Stimulated activated naive B cell treated with anti-CD40 and anti-IgM and Interleukin-4, amounts not matched to agents 10 μg/mL and 1 μg/mL and 100 μg/mL, for 72 hours (primary cell): Measurements from ENCODE around the gene UBASH3B.

Experiments used
- ATAC-seq, 2 donors: fragments of 150-1000 bp; cut with Tn5 transposase; replicated peaks; 2 replicates each; pipeline ENCODE4 v1.10.0; 2021; ENCODE audit warnings: moderate library complexity in 1 of 2
- DNase-seq: peaks from one replicate; pipeline ENCODE4 v3.0.0; 2021
- H3K27ac Mint-ChIP-seq: one replicate; pipeline ENCODE4 v1.8.0; 2022; ENCODE audit warnings: mild to moderate bottlenecking, mixed read lengths
- H3K27me3 Mint-ChIP-seq, 2 donors: one replicate each; pipeline ENCODE4 v1.8.0; 2022; ENCODE audit warnings: mixed read lengths in 2 of 2
- H3K36me3 Mint-ChIP-seq, 2 donors: one replicate each; pipeline ENCODE4 v1.8.0; 2022; ENCODE audit warnings: mixed read lengths in 2 of 2, mild to moderate bottlenecking in 1 of 2
- H3K4me1 Mint-ChIP-seq, 2 donors: one replicate each; pipeline ENCODE4 v1.8.0; 2022; ENCODE audit warnings: mixed read lengths in 2 of 2, mild to moderate bottlenecking in 1 of 2
- H3K4me3 Mint-ChIP-seq, 2 donors: one replicate each; pipeline ENCODE4 v1.8.0; 2022; ENCODE audit warnings: mild to moderate bottlenecking in 2 of 2, mixed read lengths in 2 of 2, moderate library complexity in 1 of 2
- H3K9me3 Mint-ChIP-seq, 2 donors: one replicate each; pipeline ENCODE4 v1.8.0; 2022; ENCODE audit warnings: mixed read lengths in 2 of 2, mild to moderate bottlenecking in 1 of 2

The UBASH3B gene

GRCh38 chr11:122758974-122759373 lies 103.5 kb downstream of the UBASH3B start:
- no peak for ATAC-seq
- no peak for DNase-seq
- Mint-ChIP-seq H3K27ac (no peak overlapping the region), H3K4me3 (no peak overlapping the region), H3K9me3 (no peaks in the 10 kb centered on the region), H3K27me3 (no peaks in the 10 kb centered on the region), H3K36me3 (peaks cover 2 to 4% of the 10 kb centered on the region in 2 donors), H3K4me1 (peaks cover 26 to 41% of the 10 kb centered on the region in 2 donors)

GRCh38 chr11:122763108-122763507 lies 107.6 kb downstream of the UBASH3B start:
- Mint-ChIP-seq H3K4me3 (no peak overlapping the region), H3K27ac (no peak overlapping the region), H3K4me1 (peaks cover 7 to 26% of the 10 kb centered on the region in 2 donors), H3K9me3 (no peaks in the 10 kb centered on the region), H3K27me3 (no peaks in the 10 kb centered on the region), H3K36me3 (peaks cover 2 to 8% of the 10 kb centered on the region in 2 donors)
- no peak for ATAC-seq
- DNase-seq: no peak

- no peak overlapping the region for H3K27ac Mint-ChIP-seq
- peaks cover 5 to 20% of the 10 kb centered on the region in 2 donors for H3K4me1 Mint-ChIP-seq
- H3K27me3 Mint-ChIP-seq: no peaks in the 10 kb centered on the region
- no peak for ATAC-seq
- DNase-seq: no peak
- peaks cover 5 to 11% of the 10 kb centered on the region in 2 donors for H3K36me3 Mint-ChIP-seq
- no peak overlapping the region for H3K4me3 Mint-ChIP-seq
- H3K9me3 Mint-ChIP-seq: no peaks in the 10 kb centered on the region
Measured at GRCh38 chr11:122764371-122765090, 109.0 kb downstream of the UBASH3B start.

- Mint-ChIP-seq H3K4me1 (peaks cover 5 to 20% of the 10 kb centered on the region in 2 donors), H3K36me3 (peaks cover 5 to 12% of the 10 kb centered on the region in 2 donors), H3K27me3 (no peaks in the 10 kb centered on the region), H3K9me3 (no peaks in the 10 kb centered on the region), H3K4me3 (no peak overlapping the region), H3K27ac (no peak overlapping the region)
- DNase-seq: no peak
- no peak for ATAC-seq
Measured at GRCh38 chr11:122765487-122766131, 110.1 kb downstream of the UBASH3B start.

GRCh38 chr11:122769126-122769780 lies 113.7 kb downstream of the UBASH3B start:
- Mint-ChIP-seq H3K4me1 (peaks cover 4 to 20% of the 10 kb centered on the region in 2 donors), H3K4me3 (no peak overlapping the region), H3K36me3 (peaks cover 7 to 14% of the 10 kb centered on the region in 2 donors), H3K27ac (no peak overlapping the region), H3K9me3 (no peaks in the 10 kb centered on the region), H3K27me3 (no peaks in the 10 kb centered on the region)
- no peak for DNase-seq
- no peak for ATAC-seq

GRCh38 chr11:122772945-122773344 lies 117.4 kb downstream of the UBASH3B start:
- DNase-seq (no peak), ATAC-seq (no peak)
- Mint-ChIP-seq H3K36me3 (peaks cover 15 to 25% of the 10 kb centered on the region in 2 donors), H3K4me1 (peaks cover 19 to 44% of the 10 kb centered on the region in 2 donors), H3K4me3 (no peak overlapping the region), H3K9me3 (no peaks in the 10 kb centered on the region), H3K27ac (no peak overlapping the region), H3K27me3 (no peaks in the 10 kb centered on the region)

GRCh38 chr11:122773781-122774266 lies 118.3 kb downstream of the UBASH3B start:
- Mint-ChIP-seq H3K9me3 (no peaks in the 10 kb centered on the region), H3K4me3 (no peak overlapping the region), H3K4me1 (peaks cover 21 to 44% of the 10 kb centered on the region in 2 donors), H3K36me3 (peaks cover 15 to 27% of the 10 kb centered on the region in 2 donors), H3K27me3 (no peaks in the 10 kb centered on the region), H3K27ac (no peak overlapping the region)
- ATAC-seq (no peak), DNase-seq (no peak)

- Mint-ChIP-seq H3K9me3 (no peaks in the 10 kb centered on the region), H3K27me3 (no peaks in the 10 kb centered on the region), H3K36me3 (peaks cover 21 to 33% of the 10 kb centered on the region in 2 donors), H3K27ac (no peak overlapping the region), H3K4me1 (peaks cover 21 to 44% of the 10 kb centered on the region in 2 donors), H3K4me3 (peak overlapping the region in 1 of 2 donors; percentile 15)
- ATAC-seq: peak; percentile 90 to 91
- DNase-seq: no peak
Measured at GRCh38 chr11:122775675-122776271, 120.3 kb downstream of the UBASH3B start.

- DNase-seq: no peak
- ATAC-seq: no peak
- Mint-ChIP-seq H3K4me1 (peaks cover 23 to 49% of the 10 kb centered on the region in 2 donors), H3K27ac (no peak overlapping the region), H3K9me3 (no peaks in the 10 kb centered on the region), H3K27me3 (no peaks in the 10 kb centered on the region), H3K36me3 (peaks cover 24 to 31% of the 10 kb centered on the region in 2 donors), H3K4me3 (no peak overlapping the region)
Measured at GRCh38 chr11:122776546-122776945, 121.0 kb downstream of the UBASH3B start.

GRCh38 chr11:122777343-122777742 lies 121.8 kb downstream of the UBASH3B start:
- Mint-ChIP-seq H3K4me1 (peaks cover 23 to 49% of the 10 kb centered on the region in 2 donors), H3K27ac (no peak overlapping the region), H3K9me3 (no peaks in the 10 kb centered on the region), H3K36me3 (peaks cover 26 to 31% of the 10 kb centered on the region in 2 donors), H3K27me3 (no peaks in the 10 kb centered on the region), H3K4me3 (no peak overlapping the region)
- DNase-seq (no peak), ATAC-seq (no peak)

GRCh38 chr11:122778148-122778547 lies 122.6 kb downstream of the UBASH3B start:
- no peak for DNase-seq
- Mint-ChIP-seq H3K27ac (peak overlapping the region; percentile 49), H3K27me3 (no peaks in the 10 kb centered on the region), H3K4me1 (peaks cover 23 to 45% of the 10 kb centered on the region in 2 donors), H3K9me3 (no peaks in the 10 kb centered on the region), H3K4me3 (no peak overlapping the region), H3K36me3 (peaks cover 30 to 36% of the 10 kb centered on the region in 2 donors)
- ATAC-seq: no peak

- Mint-ChIP-seq H3K4me3 (no peak overlapping the region), H3K27me3 (no peaks in the 10 kb centered on the region), H3K4me1 (peaks cover 23 to 41% of the 10 kb centered on the region in 2 donors), H3K27ac (no peak overlapping the region), H3K9me3 (no peaks in the 10 kb centered on the region), H3K36me3 (peaks cover 30 to 41% of the 10 kb centered on the region in 2 donors)
- ATAC-seq: no peak
- no peak for DNase-seq
Measured at GRCh38 chr11:122779047-122779629, 123.6 kb downstream of the UBASH3B start.

GRCh38 chr11:122780296-122780949 lies 124.9 kb downstream of the UBASH3B start:
- DNase-seq: no peak
- Mint-ChIP-seq H3K27me3 (no peaks in the 10 kb centered on the region), H3K9me3 (no peaks in the 10 kb centered on the region), H3K4me3 (no peak overlapping the region), H3K27ac (no peak overlapping the region), H3K4me1 (peaks cover 17 to 28% of the 10 kb centered on the region in 2 donors), H3K36me3 (peaks cover 31 to 46% of the 10 kb centered on the region in 2 donors)
- no peak for ATAC-seq
